Measurements from ENCODE around the gene EXOC3L2.

DNA sequence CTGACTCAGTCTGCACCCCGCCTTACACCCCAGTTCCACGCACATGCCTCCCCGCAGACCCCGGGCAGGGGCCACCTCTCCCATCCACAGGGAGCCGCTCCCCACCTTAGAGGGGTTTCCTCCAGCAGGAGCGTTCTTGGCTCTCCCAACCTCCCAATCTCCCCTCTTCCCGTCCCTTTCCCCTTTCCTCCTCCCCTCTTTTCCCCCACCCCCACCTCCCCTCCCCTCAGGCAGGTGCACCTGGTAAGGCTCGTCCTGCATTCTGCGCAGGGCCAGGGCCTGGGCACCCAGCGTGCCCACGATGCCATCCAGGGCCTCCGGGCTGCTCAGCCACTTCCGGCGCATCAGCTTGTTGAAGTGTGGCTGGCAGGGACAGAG lies 27.3 kb downstream of the EXOC3L2 start:
- TF ChIP-seq, protein P1, sequence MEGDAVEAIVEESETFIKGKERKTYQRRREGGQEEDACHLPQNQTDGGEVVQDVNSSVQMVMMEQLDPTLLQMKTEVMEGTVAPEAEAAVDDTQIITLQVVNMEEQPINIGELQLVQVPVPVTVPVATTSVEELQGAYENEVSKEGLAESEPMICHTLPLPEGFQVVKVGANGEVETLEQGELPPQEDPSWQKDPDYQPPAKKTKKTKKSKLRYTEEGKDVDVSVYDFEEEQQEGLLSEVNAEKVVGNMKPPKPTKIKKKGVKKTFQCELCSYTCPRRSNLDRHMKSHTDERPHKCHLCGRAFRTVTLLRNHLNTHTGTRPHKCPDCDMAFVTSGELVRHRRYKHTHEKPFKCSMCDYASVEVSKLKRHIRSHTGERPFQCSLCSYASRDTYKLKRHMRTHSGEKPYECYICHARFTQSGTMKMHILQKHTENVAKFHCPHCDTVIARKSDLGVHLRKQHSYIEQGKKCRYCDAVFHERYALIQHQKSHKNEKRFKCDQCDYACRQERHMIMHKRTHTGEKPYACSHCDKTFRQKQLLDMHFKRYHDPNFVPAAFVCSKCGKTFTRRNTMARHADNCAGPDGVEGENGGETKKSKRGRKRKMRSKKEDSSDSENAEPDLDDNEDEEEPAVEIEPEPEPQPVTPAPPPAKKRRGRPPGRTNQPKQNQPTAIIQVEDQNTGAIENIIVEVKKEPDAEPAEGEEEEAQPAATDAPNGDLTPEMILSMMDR (IDR thresholded peaks at IDR 0.05 in 2 of 3, conservative IDR thresholded peaks at IDR 0.05 in 1 of 3; ENCODE audit: control insufficient read depth in 2 of 3, extremely low read depth in 1 of 3, insufficient read depth in 1 of 3, low read depth in 3 of 3, low read length in 3 of 3), result no peak
- no peak for TF ChIP-seq HCFC1 (IDR thresholded peaks at IDR 0.05; ENCODE audit: low read length)

Measured in GM12878 (cell line).